ENCODE measurements around the gene WFS1.

GRCh38 chr4:6277935-6278800, 8.5 kb downstream of the WFS1 start:
- TF ChIP-seq, protein P1, sequence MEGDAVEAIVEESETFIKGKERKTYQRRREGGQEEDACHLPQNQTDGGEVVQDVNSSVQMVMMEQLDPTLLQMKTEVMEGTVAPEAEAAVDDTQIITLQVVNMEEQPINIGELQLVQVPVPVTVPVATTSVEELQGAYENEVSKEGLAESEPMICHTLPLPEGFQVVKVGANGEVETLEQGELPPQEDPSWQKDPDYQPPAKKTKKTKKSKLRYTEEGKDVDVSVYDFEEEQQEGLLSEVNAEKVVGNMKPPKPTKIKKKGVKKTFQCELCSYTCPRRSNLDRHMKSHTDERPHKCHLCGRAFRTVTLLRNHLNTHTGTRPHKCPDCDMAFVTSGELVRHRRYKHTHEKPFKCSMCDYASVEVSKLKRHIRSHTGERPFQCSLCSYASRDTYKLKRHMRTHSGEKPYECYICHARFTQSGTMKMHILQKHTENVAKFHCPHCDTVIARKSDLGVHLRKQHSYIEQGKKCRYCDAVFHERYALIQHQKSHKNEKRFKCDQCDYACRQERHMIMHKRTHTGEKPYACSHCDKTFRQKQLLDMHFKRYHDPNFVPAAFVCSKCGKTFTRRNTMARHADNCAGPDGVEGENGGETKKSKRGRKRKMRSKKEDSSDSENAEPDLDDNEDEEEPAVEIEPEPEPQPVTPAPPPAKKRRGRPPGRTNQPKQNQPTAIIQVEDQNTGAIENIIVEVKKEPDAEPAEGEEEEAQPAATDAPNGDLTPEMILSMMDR (IDR thresholded peaks at IDR 0.05) = no peak
- TF ChIP-seq EP300 (IDR thresholded peaks at IDR 0.05) = no peak
